Karpas-422 (cell line): ENCODE measurements around the gene LRRC26. TPM values are rescaled to one million over a fixed set of nuclear protein-coding genes. Genes with fewer than 3 reads are reported as not detected.
A peak's percentile ranks its signal among the peaks of the same experiment; 100 is the strongest.
"Not testable (repeated sequence)": the region's sequence is repeated elsewhere in the genome, so short reads cannot be mapped to it uniquely, and the experiment has no call there.

Experiments
- DNase-seq: peaks from one replicate; pipeline ENCODE4 v3.0.0-alpha.2; 2015
- H2AFZ ChIP-seq: fragments of 200-600 bp; sonication (generic); 2 replicates; pipeline ENCODE4 v1.6.1; 2014; ENCODE audit warnings: antibody characterized with exemption, low read length, mixed read lengths
- H3K27ac ChIP-seq: fragments of 200-600 bp; sonication (generic); 2 replicates; pipeline ENCODE4 v1.5.1; 2014; ENCODE audit warnings: mild to moderate bottlenecking, low read length, moderate library complexity
- H3K27me3 ChIP-seq: fragments of 200-600 bp; sonication (generic); 2 replicates; pipeline ENCODE4 v1.6.1; 2014; ENCODE audit warnings: low read length, mixed read lengths
- H3K36me3 ChIP-seq: fragments of 200-600 bp; sonication (generic); 2 replicates; pipeline ENCODE4 v1.6.1; 2014; ENCODE audit warnings: low read length, mixed read lengths; ENCODE audit not compliant: insufficient read depth
- H3K4me1 ChIP-seq: fragments of 200-600 bp; sonication (generic); 2 replicates; pipeline ENCODE4 v1.6.1; 2014; ENCODE audit warnings: mild to moderate bottlenecking, low read length, mixed read lengths
- H3K4me2 ChIP-seq: fragments of 200-600 bp; sonication (generic); 2 replicates; pipeline ENCODE4 v1.6.1; 2014; ENCODE audit warnings: low read length, low read depth, mild to moderate bottlenecking; ENCODE audit not compliant: poor library complexity, severe bottlenecking
- H3K4me3 ChIP-seq: fragments of 200-600 bp; sonication (generic); 2 replicates; pipeline ENCODE4 v1.5.1; 2014; ENCODE audit warnings: mild to moderate bottlenecking, antibody characterized with exemption, low read length, mixed read lengths
- H3K79me2 ChIP-seq: fragments of 200-600 bp; sonication (generic); 2 replicates; pipeline ENCODE4 v1.6.1; 2014; ENCODE audit warnings: mild to moderate bottlenecking, low read length, mixed read lengths
- H3K9ac ChIP-seq: fragments of 200-600 bp; sonication (generic); 2 replicates; pipeline ENCODE4 v1.6.0; 2014; ENCODE audit warnings: low read length
- H3K9me2 ChIP-seq: fragments of 200-600 bp; sonication (generic), shearing (Covaris generic); replicated peaks from 2 replicates; pipeline ENCODE4 v1.6.0; 2014; ENCODE audit warnings: mild to moderate bottlenecking, low read length, moderate library complexity; ENCODE audit not compliant: insufficient read depth
- H3K9me3 ChIP-seq: fragments of 300-700, 200-600 bp; sonication (generic); 2 replicates; pipeline ENCODE4 v1.6.1; 2014; ENCODE audit warnings: low read length, mixed read lengths
- H4K20me1 ChIP-seq: fragments of 200-600 bp; sonication (generic); 2 replicates; pipeline ENCODE4 v1.6.1; 2014; ENCODE audit warnings: mild to moderate bottlenecking, antibody characterized with exemption, low read length, low read depth; ENCODE audit not compliant: insufficient read depth
- total RNA-seq: library from RNA; depleted of rRNA; stranded (reverse); fragments of >200 nt; shearing (Covaris generic); gene quantifications from 2 replicates; pipeline ENCODE4 v1.2.3, GENCODE V29; 2014; ENCODE audit warnings: low replicate concordance

The LRRC26 gene
- total RNA-seq, 1 experiment from 2014 or later = not detected

DNA sequence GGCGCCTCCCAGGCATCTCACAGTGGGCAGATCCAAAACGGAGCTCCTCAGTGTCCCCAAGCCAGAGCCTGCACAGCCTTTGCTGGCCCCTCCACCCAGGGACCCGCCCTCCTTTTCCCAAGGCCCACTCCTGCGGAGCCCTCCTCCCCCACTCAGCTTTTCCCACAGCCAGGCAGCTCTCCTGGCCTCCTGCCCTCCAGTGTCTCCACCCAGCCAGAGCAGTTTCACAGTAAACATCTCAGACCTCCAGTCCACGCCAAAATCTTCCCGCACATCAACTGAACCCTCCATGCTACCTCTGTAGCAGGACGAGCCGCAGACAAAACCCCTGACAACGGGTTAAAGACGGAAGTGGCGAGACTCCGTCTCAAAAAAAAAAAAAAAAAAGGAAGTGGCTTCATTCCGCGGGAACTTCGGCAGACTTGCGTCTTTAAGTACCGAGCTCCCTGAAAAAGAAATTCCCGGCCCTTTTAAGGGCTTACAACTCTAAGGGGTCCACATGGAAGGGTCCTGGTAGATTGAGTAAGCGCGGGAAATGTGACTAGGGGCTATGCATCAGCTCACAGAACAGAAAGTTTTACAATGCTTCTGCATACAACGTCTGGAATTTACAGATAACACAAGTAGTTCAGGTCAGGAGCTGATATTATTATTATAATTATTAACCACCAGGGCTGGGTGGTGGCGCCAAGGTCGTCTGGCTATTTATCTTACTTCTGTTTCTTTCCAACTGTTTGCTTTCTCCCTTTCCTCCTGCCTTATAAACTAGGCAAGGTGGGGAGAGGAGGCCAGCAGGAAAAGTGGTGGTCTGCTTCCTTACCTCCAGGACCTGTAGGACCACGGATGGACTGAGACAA lies 42.3 kb downstream of the LRRC26 start:
- Histone ChIP-seq H2AFZ (no peak overlapping the region; the same call in 1 of the 2 replicates), H3K79me2 (peaks cover 38% of the 10 kb centered on the region)
- DNase-seq = peak; percentile 93

DNA sequence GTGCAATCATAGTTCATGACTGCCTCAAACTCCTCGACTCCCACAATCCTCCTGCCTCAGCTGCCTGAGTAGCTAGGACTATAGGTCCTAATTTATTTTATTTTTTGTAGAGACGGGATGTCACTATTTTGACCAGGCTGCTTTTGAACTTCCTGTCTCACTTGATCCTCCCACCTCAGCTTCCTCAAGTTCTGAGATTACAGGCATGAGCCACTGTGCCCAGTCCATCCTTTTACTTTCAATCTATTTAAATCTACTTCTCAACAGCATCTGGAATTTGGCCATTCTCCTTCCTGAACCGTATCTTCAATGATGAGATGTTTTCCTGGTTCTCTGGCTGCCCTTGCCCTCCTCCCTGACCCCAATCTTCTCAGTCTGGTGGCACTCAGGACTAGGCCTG lies 43.1 kb downstream of the LRRC26 start:
- Histone ChIP-seq H3K9me3 (no peaks in the 10 kb centered on the region), H2AFZ (no peak overlapping the region), H3K36me3 (no peaks in the 10 kb centered on the region), H3K9me2 (no peaks in the 10 kb centered on the region), H3K4me3 (peak overlapping the region; percentile 79), H3K4me1 (peaks cover 47% of the 10 kb centered on the region), H3K27me3 (no peaks in the 10 kb centered on the region), H4K20me1 (no peaks in the 10 kb centered on the region), H3K79me2 (peaks cover 38% of the 10 kb centered on the region), H3K4me2 (peak overlapping the region; percentile 68), H3K9ac (peak overlapping the region; percentile 97), H3K27ac (peak overlapping the region; percentile 88)
- peak; percentile 63 for DNase-seq

More for the DNA sequence above, 42.3 kb downstream of the LRRC26 start:
- H3K9me3 ChIP-seq = no peaks in the 10 kb centered on the region
- peaks cover 40% of the 10 kb centered on the region for H3K4me1 ChIP-seq
- H3K4me3 ChIP-seq = peak overlapping the region; percentile 79
- H3K36me3 ChIP-seq = no peaks in the 10 kb centered on the region
- no peaks in the 10 kb centered on the region for H3K27me3 ChIP-seq
- H3K4me2 ChIP-seq = peak overlapping the region; percentile 68
- peak overlapping the region; percentile 97 for H3K9ac ChIP-seq
- peak overlapping the region; percentile 88 for H3K27ac ChIP-seq
- H4K20me1 ChIP-seq = no peaks in the 10 kb centered on the region
- H3K9me2 ChIP-seq = no peaks in the 10 kb centered on the region

DNA sequence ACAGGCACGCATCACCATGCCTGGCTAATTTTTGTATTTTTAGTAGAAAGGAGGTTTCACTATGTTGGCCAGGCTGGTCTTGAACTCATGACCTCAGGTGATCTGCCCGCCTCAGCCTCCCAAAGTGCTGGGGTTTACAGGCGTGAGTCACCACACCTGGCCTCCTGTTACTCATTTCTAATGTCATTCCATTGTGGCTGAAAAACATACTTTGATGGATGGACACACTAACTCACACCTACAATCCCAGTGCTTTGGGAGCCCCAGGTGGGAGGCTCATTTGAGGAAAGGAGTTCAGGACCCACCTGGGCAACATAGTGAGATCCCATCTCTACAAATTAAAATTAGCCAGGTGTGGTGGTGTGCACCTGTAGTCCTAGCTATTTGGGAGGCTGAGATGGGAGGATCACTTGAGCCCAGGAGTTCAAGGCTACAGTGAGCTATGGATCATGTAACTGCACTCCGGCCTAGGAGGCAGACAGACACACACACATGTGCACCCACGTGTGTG lies 45.8 kb downstream of the LRRC26 start:
- Histone ChIP-seq H3K4me2 (peak overlapping the region; percentile 87), H3K79me2 (peaks cover 30% of the 10 kb centered on the region), H3K27ac (peak overlapping the region; percentile 90; the same call in 1 of the 2 replicates), H3K4me1 (peaks cover 47% of the 10 kb centered on the region)
- H3K9me3 ChIP-seq, H3K9me2 ChIP-seq, H3K36me3 ChIP-seq, H3K27me3 ChIP-seq, H4K20me1 ChIP-seq, H3K4me3 ChIP-seq, H2AFZ ChIP-seq, H3K9ac ChIP-seq, DNase-seq: not testable (repeated sequence)

DNA sequence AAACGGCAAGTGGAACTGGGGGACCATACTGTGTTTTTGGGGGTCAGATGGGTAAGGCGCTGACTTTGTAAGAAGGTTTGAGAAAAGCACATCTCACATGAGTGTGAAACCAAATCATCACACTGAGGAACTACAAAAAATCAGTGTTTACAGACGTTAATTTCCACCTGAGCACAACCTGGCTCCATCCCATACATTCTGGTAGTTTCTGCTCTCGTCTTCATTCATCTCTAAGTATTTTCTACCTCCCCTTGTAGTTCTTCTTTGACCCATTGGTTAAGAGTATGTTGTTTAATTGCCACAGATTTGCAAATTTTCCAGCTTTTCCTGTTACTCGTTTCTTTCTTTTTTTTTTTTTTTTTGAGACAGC lies 46.4 kb downstream of the LRRC26 start:
- H3K9me2 ChIP-seq = no peaks in the 10 kb centered on the region
- peaks cover 48% of the 10 kb centered on the region for H3K4me1 ChIP-seq
- DNase-seq = no peak
- H3K4me2 ChIP-seq = peak overlapping the region; percentile 87
- peaks cover 25% of the 10 kb centered on the region for H3K79me2 ChIP-seq
- no peak overlapping the region for H3K4me3 ChIP-seq
- no peaks in the 10 kb centered on the region for H3K9me3 ChIP-seq
- H3K27me3 ChIP-seq = no peaks in the 10 kb centered on the region
- no peak overlapping the region for H2AFZ ChIP-seq
- H3K27ac ChIP-seq = peak overlapping the region; percentile 90
- peak overlapping the region; percentile 23 for H3K9ac ChIP-seq
- no peaks in the 10 kb centered on the region for H4K20me1 ChIP-seq
- no peaks in the 10 kb centered on the region for H3K36me3 ChIP-seq

DNA sequence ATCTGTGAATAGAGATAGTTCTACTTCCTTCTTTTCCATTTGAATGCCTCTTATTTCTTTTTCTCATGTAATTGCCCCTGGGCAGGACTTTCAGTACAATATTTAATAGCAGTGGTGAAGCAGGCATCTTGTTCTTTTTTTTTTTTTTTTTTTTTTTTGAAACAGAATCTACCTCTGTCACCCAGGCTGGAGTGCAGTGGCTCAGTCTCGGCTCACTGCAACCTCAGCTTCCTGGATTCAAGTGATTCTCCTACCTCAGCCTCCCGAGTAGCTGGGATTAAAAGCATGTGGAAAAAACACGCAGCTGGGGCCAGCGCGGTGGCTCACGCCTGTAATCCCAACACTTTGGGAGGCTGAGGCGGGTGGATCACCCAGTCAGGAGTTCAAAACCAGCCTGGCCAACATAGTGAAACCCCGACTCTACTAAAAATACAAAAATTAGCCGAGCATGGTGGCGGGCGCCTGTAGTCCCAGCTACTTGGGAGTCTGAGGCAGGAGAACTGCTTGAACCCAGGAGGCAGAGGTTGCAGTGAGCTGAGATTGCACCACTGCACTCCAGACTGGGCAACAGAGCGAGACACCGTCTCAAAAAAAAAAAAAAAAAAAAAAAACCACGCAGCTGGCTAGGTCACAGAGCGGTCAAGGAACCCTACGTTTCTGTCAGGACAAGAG lies 46.9 kb downstream of the LRRC26 start:
- Histone ChIP-seq H3K4me2 (peak overlapping the region; percentile 87), H3K79me2 (peaks cover 20% of the 10 kb centered on the region), H3K9ac (peak overlapping the region; percentile 63), H3K27ac (peak overlapping the region; percentile 90), H3K4me1 (peaks cover 44% of the 10 kb centered on the region), H3K4me3 (peak overlapping the region; percentile 58; the same call in 1 of the 2 replicates)
- not testable (repeated sequence) for H2AFZ ChIP-seq, H3K9me3 ChIP-seq, H4K20me1 ChIP-seq, H3K9me2 ChIP-seq, H3K36me3 ChIP-seq, H3K27me3 ChIP-seq
- peak; percentile 69 for DNase-seq

DNA sequence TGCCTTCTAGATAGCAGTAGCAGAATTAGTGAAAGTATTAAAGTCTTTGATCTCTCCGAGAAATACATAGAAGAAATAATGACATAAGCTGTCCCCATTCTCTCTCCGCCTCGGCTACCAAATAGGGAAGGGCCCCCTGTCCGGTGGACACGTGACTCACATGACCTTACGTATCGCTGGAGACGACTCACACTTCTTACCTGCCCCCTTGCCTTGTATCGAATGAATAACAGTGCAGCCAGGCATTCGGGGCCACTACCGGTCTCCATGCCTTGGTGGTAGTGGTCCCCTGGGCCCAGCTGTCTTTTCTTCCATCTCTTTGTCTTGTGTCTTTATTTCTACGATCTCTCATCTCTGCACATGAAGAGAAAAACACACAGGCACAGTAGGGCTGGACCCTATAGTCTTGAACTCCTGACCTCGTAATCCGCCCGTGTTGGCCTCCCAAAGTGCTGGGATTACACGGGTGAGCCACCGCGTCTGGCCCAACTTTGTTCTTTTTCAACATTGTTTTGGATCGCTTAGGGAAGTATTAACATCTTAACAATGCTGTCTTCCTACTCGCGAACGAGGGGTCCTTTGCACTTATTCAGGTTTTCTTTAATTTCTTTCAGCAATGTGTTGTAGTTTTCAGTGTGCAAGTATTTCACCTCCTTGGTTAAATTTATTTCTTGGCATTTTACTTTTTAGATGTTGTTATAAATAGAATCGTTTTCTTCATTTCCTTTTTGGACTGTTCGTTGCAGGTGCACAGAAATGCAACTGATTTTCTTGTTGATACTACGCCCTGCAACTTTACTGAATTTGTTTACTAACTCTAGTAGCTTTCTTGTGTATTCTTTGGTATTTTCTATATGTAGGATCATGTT lies 47.7 kb downstream of the LRRC26 start:
- H2AFZ ChIP-seq = 0 out of 2 replicates have a peak overlapping the region, but pooled peaks have one; percentile 32
- H3K4me1 ChIP-seq = peaks cover 40% of the 10 kb centered on the region
- peak overlapping the region; percentile 58 for H3K4me3 ChIP-seq
- H4K20me1 ChIP-seq, H3K9me2 ChIP-seq, H3K9me3 ChIP-seq, H3K36me3 ChIP-seq, H3K27me3 ChIP-seq: not testable (repeated sequence)
- H3K27ac ChIP-seq = peak overlapping the region; percentile 90
- DNase-seq = peak; percentile 68
- peak overlapping the region; percentile 63 for H3K9ac ChIP-seq
- H3K79me2 ChIP-seq = peaks cover 12% of the 10 kb centered on the region
- peak overlapping the region; percentile 87 for H3K4me2 ChIP-seq
